KMS-11 (cell line): ENCODE measurements around the gene SLC26A1.

ENCODE experiments used
- H2AFZ ChIP-seq: fragments of 200-600 bp; sonication (generic); 2 replicates; pipeline ENCODE4 v1.6.1; 2016; ENCODE audit warnings: antibody characterized with exemption, mixed run types, low read depth
- H3K27ac ChIP-seq: fragments of 200-600 bp; sonication (generic); 2 replicates; pipeline ENCODE4 v1.6.1; 2016; ENCODE audit warnings: mild to moderate bottlenecking, mixed run types
- H3K27me3 ChIP-seq: fragments of 200-600 bp; sonication (generic); 2 replicates; pipeline ENCODE4 v1.6.1; 2017; ENCODE audit warnings: mild to moderate bottlenecking, low read depth, mixed run types, moderate library complexity; ENCODE audit not compliant: insufficient read depth
- H3K36me3 ChIP-seq: fragments of 200-600 bp; sonication (generic); 2 replicates; pipeline ENCODE4 v1.6.1; 2017; ENCODE audit warnings: mild to moderate bottlenecking, mixed run types; ENCODE audit not compliant: insufficient read depth
- H3K4me1 ChIP-seq: fragments of 200-600 bp; sonication (generic); 2 replicates; pipeline ENCODE4 v1.6.1; 2016; ENCODE audit warnings: mild to moderate bottlenecking, low read depth, mixed run types; ENCODE audit not compliant: poor library complexity, severe bottlenecking
- H3K4me2 ChIP-seq: fragments of 200-600 bp; sonication (generic); 2 replicates; pipeline ENCODE4 v1.7.0; 2016; ENCODE audit warnings: mild to moderate bottlenecking, mixed run types
- H3K4me3 ChIP-seq: fragments of 200-600 bp; sonication (generic); IDR thresholded peaks from 2 replicates; pipeline ENCODE4 v1.6.1; 2017; ENCODE audit warnings: low read depth, low read length, mixed read lengths; ENCODE audit not compliant: insufficient read depth
- H3K79me2 ChIP-seq: fragments of 200-600 bp; sonication (generic); 2 replicates; pipeline ENCODE4 v1.6.1; 2016; ENCODE audit warnings: low read depth, mixed run types; ENCODE audit not compliant: insufficient read depth
- H3K9ac ChIP-seq: fragments of 200-600 bp; sonication (generic); 2 replicates; pipeline ENCODE4 v1.6.1; 2016; ENCODE audit warnings: mild to moderate bottlenecking, mixed run types
- H4K20me1 ChIP-seq: fragments of 200-600 bp; sonication (generic); 2 replicates; pipeline ENCODE4 v1.6.1; 2016; ENCODE audit warnings: mild to moderate bottlenecking, mixed run types; ENCODE audit not compliant: insufficient read depth
- TF ChIP-seq, protein P1 (sequence below): fragments of 200-600 bp; sonication (generic); conservative IDR thresholded peaks from 2 replicates; pipeline ENCODE4 v1.6.1; 2017; ENCODE audit warnings: low read depth, mild to moderate bottlenecking, antibody characterized with exemption, low read length, moderate library complexity, mixed read lengths

SLC26A1 gene

DNA sequence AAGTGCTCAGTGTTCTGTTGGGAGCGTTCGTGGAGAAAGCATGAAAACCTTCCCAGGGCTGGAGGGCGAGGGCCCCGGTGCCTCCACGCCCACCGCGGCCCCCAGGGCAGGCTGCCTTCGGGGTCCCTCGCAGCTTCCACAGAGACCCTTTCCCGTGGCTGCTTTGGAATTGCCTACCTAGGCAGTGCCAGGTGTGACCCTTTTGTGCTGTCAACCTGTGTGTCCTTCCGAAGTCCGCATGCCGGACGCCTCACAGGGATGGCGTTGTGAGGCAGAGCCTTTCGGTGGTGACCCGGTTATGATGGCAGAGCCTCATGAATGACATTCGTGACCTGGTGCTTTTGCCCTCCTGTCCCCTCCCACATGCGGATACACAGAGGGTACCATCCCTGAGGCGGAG is 43.5 kb downstream of the SLC26A1 start:
- TF ChIP-seq, protein P1, sequence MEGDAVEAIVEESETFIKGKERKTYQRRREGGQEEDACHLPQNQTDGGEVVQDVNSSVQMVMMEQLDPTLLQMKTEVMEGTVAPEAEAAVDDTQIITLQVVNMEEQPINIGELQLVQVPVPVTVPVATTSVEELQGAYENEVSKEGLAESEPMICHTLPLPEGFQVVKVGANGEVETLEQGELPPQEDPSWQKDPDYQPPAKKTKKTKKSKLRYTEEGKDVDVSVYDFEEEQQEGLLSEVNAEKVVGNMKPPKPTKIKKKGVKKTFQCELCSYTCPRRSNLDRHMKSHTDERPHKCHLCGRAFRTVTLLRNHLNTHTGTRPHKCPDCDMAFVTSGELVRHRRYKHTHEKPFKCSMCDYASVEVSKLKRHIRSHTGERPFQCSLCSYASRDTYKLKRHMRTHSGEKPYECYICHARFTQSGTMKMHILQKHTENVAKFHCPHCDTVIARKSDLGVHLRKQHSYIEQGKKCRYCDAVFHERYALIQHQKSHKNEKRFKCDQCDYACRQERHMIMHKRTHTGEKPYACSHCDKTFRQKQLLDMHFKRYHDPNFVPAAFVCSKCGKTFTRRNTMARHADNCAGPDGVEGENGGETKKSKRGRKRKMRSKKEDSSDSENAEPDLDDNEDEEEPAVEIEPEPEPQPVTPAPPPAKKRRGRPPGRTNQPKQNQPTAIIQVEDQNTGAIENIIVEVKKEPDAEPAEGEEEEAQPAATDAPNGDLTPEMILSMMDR: no peak
- Histone ChIP-seq H4K20me1 (no peaks in the 10 kb centered on the region), H3K9ac (no peak overlapping the region), H3K36me3 (no peaks in the 10 kb centered on the region), H3K4me1 (no peaks in the 10 kb centered on the region), H3K27me3 (no peaks in the 10 kb centered on the region), H3K27ac (no peak overlapping the region), H3K79me2 (no peaks in the 10 kb centered on the region), H2AFZ (no peak overlapping the region), H3K4me2 (no peak overlapping the region), H3K4me3 (no peak overlapping the region)

DNA sequence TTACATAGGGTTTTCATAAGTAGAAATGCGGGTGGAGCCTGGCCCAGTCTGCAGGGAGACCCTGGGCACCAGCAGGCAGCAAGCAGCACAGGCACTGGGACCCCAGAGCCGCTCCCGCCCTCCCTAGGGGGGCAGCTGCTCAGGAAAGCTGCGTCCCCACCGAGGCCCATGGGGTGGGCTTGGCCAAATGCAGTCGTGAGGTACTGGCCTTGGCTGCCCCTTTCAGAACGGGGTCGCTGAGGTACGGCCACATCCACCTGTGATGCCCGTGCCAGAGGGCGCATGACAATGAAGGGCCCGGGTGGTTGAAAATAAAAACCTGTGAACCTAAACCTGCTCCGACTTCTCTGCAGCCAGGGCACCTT is 44.3 kb downstream of the SLC26A1 start:
- no peaks in the 10 kb centered on the region for H4K20me1 ChIP-seq
- no peaks in the 10 kb centered on the region for H3K4me1 ChIP-seq
- no peak overlapping the region for H2AFZ ChIP-seq
- H3K4me2 ChIP-seq: no peak overlapping the region
- TF ChIP-seq, protein P1: no peak
- H3K27ac ChIP-seq: no peak overlapping the region
- no peak overlapping the region for H3K9ac ChIP-seq
- H3K36me3 ChIP-seq: no peaks in the 10 kb centered on the region
- H3K79me2 ChIP-seq: no peaks in the 10 kb centered on the region
- no peak overlapping the region for H3K4me3 ChIP-seq
- H3K27me3 ChIP-seq: no peaks in the 10 kb centered on the region

- Histone ChIP-seq H3K4me3 (no peak overlapping the region), H4K20me1 (no peaks in the 10 kb centered on the region), H2AFZ (no peak overlapping the region), H3K36me3 (no peaks in the 10 kb centered on the region), H3K9ac (no peak overlapping the region), H3K27me3 (no peaks in the 10 kb centered on the region), H3K79me2 (no peaks in the 10 kb centered on the region), H3K27ac (no peak overlapping the region), H3K4me1 (no peaks in the 10 kb centered on the region), H3K4me2 (no peak overlapping the region)
- TF ChIP-seq, protein P1: no peak
Observed at GRCh38 chr4:948101-948935, 44.9 kb downstream of the SLC26A1 start.

DNA sequence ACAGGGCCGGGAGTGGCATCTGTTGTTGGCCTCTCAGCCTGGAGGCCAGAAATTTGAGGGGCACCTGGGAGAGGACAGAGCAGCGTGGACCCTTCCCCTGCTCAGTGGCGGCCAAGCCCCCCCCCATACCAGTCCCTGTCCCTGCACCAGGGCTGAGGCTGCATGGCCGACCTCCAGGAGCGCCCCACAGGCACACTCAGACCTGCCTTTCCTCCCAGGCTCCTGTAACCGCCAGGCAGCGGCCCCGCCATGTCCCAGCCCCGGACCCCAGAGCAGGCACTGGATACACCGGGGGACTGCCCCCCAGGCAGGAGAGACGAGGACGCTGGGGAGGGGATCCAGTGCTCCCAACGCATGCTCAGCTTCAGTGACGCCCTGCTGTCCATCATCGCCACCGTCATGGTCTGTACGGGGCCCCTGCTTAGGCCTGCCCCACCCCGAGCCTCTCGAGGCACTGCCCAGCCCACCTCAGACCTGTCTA is 45.7 kb downstream of the SLC26A1 start:
- TF ChIP-seq, protein P1: no peak

More for the DNA sequence above, 45.7 kb downstream of the SLC26A1 start:
- no peak overlapping the region for H3K4me3 ChIP-seq
- no peak overlapping the region for H3K9ac ChIP-seq
- no peak overlapping the region for H3K4me2 ChIP-seq
- no peaks in the 10 kb centered on the region for H3K27me3 ChIP-seq
- H3K4me1 ChIP-seq: no peaks in the 10 kb centered on the region
- no peak overlapping the region for H3K27ac ChIP-seq
- no peaks in the 10 kb centered on the region for H4K20me1 ChIP-seq
- no peaks in the 10 kb centered on the region for H3K79me2 ChIP-seq
- no peaks in the 10 kb centered on the region for H3K36me3 ChIP-seq
- H2AFZ ChIP-seq: no peak overlapping the region
